Measurements from ENCODE around the gene UQCC5.
"Not testable (repeated sequence)": the region's sequence is repeated elsewhere in the genome, so short reads cannot be mapped to it uniquely, and the experiment has no call there.

UQCC5 gene

DNA sequence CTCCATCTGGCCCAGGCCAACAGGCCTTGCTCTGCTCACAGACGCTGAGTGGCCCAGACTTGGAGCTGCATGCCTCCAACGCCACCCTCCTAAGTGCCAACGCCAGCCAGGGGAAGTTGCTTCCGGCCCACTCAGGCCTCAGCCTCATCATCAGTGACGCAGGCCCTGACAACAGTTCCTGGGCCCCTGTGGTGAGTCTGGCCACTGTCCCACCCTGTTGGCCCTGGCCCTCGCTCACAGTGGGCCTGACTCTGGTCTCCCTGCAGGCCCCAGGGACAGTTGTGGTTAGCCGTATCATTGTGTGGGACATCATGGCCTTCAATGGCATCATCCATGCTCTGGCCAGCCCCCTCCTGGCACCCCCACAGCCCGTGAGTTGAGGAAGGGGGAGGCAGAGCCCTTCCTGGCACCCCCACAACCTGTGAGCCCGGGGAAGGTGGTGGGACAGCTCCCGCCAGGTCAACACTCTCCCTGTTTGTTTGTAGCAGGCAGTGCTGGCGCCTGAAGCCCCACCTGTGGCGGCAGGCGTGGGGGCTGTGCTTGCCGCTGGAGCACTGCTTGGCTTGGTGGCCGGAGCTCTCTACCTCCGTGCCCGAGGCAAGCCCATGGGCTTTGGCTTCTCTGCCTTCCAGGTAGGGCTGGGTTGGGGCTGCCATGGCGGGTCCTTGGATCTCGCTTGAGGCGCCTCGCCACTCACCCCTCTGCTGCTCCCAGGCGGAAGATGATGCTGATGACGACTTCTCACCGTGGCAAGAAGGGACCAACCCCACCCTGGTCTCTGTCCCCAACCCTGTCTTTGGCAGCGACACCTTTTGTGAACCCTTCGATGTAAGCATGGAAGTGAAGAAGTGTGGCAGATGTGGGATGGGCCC is 12.8 kb upstream of the UQCC5 start:
- DNase-seq, result no peak

GRCh38 chr3:52524258-52524751 is 12.1 kb upstream of the UQCC5 start:
- DNase-seq, result no peak

GRCh38 chr3:52524752-52525679 is 11.4 kb upstream of the UQCC5 start:
- no peak for DNase-seq

DNA sequence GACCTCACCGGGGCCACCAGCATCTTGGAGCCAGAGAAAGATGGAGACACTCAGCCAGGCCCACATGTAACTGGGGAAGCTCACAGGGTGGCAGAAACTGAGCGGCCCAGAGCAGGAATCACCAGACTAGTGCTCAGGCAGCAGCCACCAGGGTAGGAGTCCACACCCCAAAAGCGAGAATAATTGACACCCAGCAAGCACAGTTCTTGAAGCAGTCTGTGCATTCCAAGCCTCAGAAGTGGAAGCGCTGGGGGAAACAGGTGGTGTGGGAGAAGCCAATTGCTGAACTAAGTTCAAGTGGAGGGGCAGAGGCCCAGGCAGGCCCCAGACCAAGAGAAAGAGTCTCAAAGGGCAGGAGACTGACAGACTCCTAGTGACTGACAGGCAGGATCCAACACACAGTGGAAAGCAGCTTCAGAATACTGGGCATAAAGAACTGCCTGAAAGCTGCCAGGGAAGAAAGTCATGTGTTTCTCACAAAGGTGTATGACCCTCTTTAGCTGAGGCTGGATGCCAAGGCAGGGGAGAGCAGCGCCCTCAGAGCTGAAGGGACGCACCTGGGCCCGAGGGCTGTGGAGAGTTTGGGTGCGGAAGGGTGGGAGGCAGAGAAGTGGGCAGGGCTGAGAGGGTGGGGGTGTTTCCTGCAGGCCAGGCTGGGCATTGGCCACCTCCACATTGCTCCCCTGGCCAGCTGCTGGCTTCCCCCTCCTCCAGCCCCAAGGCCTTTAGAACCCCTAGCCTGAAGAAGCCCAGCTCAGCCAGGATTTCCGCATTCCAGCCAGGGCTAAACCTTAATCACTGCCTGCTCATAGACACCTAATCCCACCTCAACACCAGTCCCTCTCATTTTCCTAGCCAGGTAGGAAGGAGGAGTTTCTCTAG is 10.5 kb upstream of the UQCC5 start:
- no peak for DNase-seq

DNA sequence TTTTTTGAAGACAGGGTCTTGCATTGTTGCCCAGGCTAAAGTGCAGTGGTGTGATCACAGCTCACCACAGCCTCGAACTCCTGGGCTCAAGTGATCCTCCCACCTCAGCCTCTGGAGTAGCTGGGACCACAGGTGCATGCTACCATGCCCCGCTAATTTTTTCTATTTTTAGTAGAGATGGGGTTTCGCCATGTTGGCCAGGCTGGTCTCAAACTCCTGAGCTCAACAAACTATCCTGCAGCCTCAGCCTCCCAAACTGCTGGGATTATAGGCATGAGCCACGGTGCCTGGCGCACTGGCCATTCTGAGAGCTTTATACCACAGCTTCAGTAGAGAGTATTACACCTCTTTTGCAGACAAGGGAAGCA is 9.8 kb upstream of the UQCC5 start:
- DNase-seq, result not testable (repeated sequence)

GRCh38 chr3:52527039-52527731 is 9.2 kb upstream of the UQCC5 start:
- no peak for DNase-seq

DNA sequence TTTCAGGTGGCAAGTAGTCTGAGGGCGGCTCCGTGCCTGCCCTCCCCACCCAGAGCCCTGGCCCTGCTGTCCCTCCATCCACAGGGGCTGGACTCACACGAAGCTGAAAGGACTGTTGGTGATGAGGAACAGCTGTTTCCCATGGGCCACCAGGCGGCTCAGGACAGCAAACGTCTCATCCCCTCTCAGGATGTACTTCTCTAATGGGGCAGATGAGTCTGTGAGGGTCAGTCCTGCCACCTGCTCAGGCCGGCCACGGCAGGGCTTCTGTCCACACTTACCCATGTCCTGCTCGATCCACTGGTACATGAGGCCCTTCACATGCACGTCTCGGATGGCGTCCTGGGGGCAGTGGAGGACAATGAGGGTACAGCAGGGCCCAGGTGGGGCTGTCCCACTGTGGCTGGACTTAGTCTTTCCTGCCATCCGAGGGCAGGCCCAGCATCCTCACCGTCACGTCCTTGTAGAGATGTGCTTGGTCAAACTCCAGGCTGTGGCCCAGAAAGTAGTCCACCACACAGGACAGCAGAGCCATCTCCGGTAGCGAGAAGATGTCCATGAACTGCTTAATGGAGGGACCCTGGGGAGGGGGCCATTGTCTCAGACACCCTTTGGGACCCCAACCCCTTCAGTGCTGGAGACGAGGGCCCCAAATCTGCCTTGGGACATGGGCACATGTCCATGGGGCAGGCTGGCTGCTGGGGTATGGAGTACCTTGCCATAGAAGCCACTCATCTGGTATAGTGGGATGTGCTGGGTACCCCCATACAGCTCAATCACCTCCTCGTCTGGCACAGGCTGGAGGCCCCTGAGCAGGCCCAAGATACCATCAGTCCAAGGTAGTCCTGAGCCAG is 8.4 kb upstream of the UQCC5 start:
- no peak for DNase-seq

DNA sequence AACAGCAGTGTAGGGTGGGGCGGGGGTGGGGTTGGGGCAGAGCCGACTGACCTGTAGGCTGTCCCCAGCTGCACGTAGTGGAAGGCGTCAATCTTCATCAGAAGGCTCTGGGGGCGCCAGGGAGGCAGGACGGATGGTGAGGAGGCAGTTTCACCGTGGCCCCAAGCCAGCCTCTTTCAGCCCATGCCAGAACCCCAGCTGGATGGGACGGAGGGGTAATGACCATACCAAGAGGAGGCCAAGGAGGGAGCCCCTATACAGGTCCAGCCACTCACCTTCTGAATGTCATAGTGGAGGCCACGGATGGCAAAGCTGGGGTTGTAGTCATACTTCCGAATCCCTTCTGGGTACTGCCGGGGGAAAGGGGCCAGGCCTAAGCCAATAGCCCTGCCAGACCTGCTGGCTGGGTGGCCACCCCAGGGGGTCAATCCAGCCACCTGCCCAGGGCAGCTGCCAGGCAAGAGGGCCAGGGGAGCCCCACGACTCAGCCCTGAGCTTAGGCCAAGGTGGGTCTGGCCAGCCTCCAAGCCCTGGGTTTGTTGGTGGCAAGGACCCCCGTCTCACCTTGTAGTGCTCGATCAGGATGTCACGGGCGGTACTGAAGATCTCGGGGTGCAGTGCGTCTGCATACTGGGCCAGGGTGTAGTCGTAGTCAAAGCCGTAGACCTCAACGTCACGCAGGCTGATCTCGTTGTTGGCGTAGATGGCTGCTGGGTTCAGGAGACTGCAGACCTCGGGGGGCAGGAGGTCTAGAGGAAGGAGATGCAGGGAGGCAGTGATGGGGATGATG is 7.6 kb upstream of the UQCC5 start:
- DNase-seq, result no peak

GRCh38 chr3:52529376-52530333 is 6.8 kb upstream of the UQCC5 start:
- no peak for DNase-seq

- no peak for DNase-seq
Measured at GRCh38 chr3:52530918-52531826, 5.2 kb upstream of the UQCC5 start.

DNA sequence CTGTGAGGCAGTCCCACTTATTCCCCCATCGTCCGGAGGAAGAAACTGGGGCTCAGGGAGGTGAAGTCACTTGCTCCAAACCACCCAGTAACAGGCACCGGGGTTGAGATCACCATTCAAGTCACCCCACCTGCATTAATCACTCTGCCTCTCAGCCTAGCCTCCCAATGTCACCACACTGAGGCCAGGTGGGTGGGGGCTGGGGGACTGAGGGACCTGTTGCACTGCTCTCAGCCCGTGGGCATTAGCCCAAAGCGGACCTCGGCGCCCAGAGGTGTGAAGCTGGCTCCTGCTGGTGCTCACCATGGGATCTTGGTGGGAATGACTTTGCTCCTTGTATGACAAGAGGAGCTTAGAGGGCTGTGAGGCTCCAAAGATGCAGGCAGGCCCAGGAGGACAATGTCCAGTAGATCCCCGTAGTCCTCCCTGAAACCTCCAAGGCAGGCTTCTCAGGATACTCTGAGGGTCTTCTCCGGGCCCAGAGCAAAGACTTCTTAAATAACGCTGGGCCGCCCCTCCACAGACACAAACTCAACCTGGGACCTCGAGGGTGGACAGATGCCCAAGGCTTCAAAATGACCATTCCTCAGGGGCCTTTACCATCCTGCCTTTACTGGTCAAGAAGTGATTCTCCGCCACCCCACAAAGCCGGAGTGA is 4.4 kb upstream of the UQCC5 start:
- no peak for DNase-seq

DNA sequence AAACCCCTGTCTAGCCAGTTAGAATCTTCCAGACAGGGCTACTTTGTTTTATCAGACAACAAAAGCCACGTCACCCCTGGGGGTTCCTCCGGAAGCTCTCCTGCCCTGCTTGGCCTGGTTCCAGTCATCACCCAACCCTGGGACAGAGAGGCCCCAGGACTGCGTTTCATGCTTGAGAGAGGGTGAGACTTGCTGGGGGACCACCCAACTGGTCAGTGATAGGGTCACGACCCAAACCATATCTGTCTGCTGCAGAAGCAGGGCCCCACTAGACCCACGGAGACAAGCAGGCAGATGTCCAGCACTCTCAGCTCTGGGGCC is 3.9 kb upstream of the UQCC5 start:
- DNase-seq, result peak; percentile 63

- peak; percentile 12 for DNase-seq
Measured at GRCh38 chr3:52532838-52533622, 3.4 kb upstream of the UQCC5 start.

DNA sequence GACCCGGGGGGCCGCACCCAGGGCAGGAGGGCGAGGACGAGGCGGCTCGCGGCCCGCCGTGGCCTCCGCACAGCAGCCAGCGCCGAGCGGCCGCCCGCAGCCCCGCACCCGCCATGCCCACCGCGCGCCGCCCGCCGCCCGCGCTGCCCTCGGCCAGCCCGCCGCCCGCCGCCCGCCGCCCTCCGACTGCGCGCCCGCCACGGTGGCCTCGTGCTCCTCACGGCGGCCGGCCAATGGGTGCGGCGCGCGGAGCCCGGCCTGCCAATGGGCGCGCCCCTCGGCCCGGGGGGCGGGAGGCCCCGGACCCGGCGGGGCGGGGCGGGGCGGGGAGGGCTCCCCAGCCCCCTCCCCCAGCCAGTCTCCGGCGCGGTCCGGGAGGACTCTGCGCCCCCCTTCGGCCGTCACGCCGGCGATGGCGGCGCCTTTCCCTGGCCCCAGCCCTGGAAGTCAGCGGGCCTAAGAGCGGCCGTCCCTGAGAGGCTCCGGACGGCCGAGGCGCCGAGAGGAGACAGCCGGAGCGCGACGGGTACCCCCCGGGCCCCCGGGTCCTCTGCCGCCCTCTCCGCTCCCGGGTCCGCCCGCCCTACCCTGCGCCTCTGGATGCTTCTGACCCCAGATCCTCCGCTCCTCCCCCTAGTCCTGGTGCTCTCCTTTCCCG is 2.7 kb upstream of the UQCC5 start, which contains the start of gene NT5DC2:
Gene NT5DC2 (minus strand): TSS at position 235 of the 658 bp plus-strand sequence. CDS start 120 bp downstream, at position 115.
- peak; percentile 87 for DNase-seq

DNA sequence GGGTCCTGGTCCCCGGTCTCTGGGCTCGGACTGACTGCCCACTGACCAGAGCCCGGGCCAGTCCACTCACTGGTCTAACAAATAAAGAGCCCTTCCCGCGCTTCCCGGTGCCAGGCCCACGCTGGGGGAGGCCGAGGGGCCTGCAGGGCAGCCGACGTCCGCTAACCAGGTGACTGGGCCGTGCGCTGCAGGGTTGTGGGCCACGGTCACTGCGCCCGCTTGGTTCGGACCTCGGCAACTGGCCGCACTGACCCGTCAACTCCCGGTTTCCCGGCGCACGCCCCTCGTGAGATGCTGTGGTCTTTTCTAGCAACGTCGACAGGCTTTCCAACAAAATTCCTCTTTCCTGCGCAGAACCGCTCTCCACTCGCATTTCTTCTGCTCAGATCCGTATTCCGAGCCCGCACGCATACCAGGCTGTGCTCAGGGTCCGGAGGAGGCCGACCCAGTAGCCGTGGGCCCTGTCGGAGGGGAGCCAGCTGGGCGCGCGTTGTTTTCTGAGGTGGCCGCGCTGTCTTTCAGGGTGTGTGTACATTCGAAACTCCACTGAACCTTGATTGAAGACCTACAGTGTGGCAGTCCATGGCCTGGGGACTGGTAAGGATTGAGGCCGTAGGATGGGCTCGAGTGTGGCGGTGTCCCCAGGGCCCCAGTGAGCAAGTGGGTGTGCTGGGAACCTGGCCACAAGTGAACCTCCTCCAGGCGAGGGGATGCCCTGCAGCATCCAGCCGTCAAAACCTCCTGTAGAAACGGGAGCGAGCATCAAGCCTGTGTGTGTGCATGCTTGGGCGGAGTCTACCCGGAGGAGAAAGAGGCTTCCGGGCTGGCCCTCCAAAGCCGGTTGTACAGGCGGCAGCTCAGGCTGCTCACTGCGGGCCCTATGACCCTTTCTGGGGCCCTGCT is 1.9 kb upstream of the UQCC5 start:
- DNase-seq, result peak; percentile 62

Data from fibroblast of skin of right biceps (primary cell).